ENCODE measurements around the gene SRP68. TPM values are rescaled to one million over a fixed set of nuclear protein-coding genes. Genes with fewer than 3 reads are reported as not detected.

The SRP68 gene
- total RNA-seq, 1 experiment from 2014 or later = 106 TPM

GRCh38 chr17:76085066-76085730 lies 12.9 kb upstream of the SRP68 start:
- TF ChIP-seq CTCF (IDR thresholded peaks at IDR 0.05; ENCODE audit: unreplicated experiment) = no peak
- H3K4me1 Mint-ChIP-seq (ENCODE audit: insufficient read depth, unreplicated experiment) = no peaks in the 10 kb centered on the region
- no peaks in the 10 kb centered on the region for H3K27me3 Mint-ChIP-seq (ENCODE audit: insufficient read depth, unreplicated experiment)
- H3K4me3 Mint-ChIP-seq (ENCODE audit: unreplicated experiment) = no peak overlapping the region
- BruUV-seq (replicated peaks) = no TSS peak
- no peak for DNase-seq (ENCODE audit: unreplicated experiment)
- POLR2A ChIA-PET = no interaction called here
- CTCF ChIA-PET = interaction anchor here (0.6 kb wide), 1 partner anchor 208 kb away, joined by 4 read pairs; no protein-coding TSS in a partner anchor
- H3K27ac Mint-ChIP-seq (ENCODE audit: low read depth, unreplicated experiment) = no peak overlapping the region
- intact Hi-C loops (cut with micrococcal nuclease) = no loop called here
- H3K36me3 Mint-ChIP-seq (ENCODE audit: insufficient read depth, unreplicated experiment) = peaks cover 32% of the 10 kb centered on the region
- H3K9me3 Mint-ChIP-seq (ENCODE audit: unreplicated experiment) = no peaks in the 10 kb centered on the region

- no peak for DNase-seq (ENCODE audit: unreplicated experiment)
- H3K36me3 Mint-ChIP-seq (ENCODE audit: insufficient read depth, unreplicated experiment) = peaks cover 23% of the 10 kb centered on the region
- TF ChIP-seq CTCF (IDR thresholded peaks at IDR 0.05; ENCODE audit: unreplicated experiment) = no peak
- H3K27ac Mint-ChIP-seq (ENCODE audit: low read depth, unreplicated experiment) = peak overlapping the region; percentile 4
- intact Hi-C loops (cut with micrococcal nuclease) = no loop called here
- no peaks in the 10 kb centered on the region for H3K9me3 Mint-ChIP-seq (ENCODE audit: unreplicated experiment)
- peaks cover 10% of the 10 kb centered on the region for H3K27me3 Mint-ChIP-seq (ENCODE audit: insufficient read depth, unreplicated experiment)
- ChIA-PET CTCF (interaction anchor here (1.0 kb wide), 1 partner anchor 196 kb away, joined by 3 read pairs; no protein-coding TSS in a partner anchor), POLR2A (interaction anchor here (0.6 kb wide), 1 partner anchor 41 kb away, joined by 3 read pairs; no protein-coding TSS in a partner anchor)
- H3K4me3 Mint-ChIP-seq (ENCODE audit: unreplicated experiment) = no peak overlapping the region
- no peaks in the 10 kb centered on the region for H3K4me1 Mint-ChIP-seq (ENCODE audit: insufficient read depth, unreplicated experiment)
- BruUV-seq (replicated peaks) = no TSS peak
Observed at GRCh38 chr17:76083536-76084182, 11.3 kb upstream of the SRP68 start.

- BruUV-seq (replicated peaks) = TSS peak; percentile 11
- Mint-ChIP-seq H3K4me3 (ENCODE audit: unreplicated experiment) (no peak overlapping the region), H3K27me3 (ENCODE audit: insufficient read depth, unreplicated experiment) (peaks cover 21% of the 10 kb centered on the region), H3K9me3 (ENCODE audit: unreplicated experiment) (no peaks in the 10 kb centered on the region), H3K4me1 (ENCODE audit: insufficient read depth, unreplicated experiment) (no peaks in the 10 kb centered on the region), H3K27ac (ENCODE audit: low read depth, unreplicated experiment) (no peak overlapping the region), H3K36me3 (ENCODE audit: insufficient read depth, unreplicated experiment) (peaks cover 22% of the 10 kb centered on the region)
- no peak for TF ChIP-seq CTCF (IDR thresholded peaks at IDR 0.05; ENCODE audit: unreplicated experiment)
- ChIA-PET CTCF (no interaction called here), POLR2A (no interaction called here)
- intact Hi-C loops (cut with micrococcal nuclease) = no loop called here
- DNase-seq (ENCODE audit: unreplicated experiment) = no peak
Observed at GRCh38 chr17:76082326-76083251, 10.3 kb upstream of the SRP68 start.
